Measurements from ENCODE around the gene XYLT1. TPM values are rescaled to one million over a fixed set of nuclear protein-coding genes. Genes with fewer than 3 reads are reported as not detected.

Gene XYLT1
- total and polyA plus RNA-seq, 10 of the 15 experiments (the other 5 are each of a cell fraction or from before 2014, with no cell fraction given): 0.88 to 14.8 (median 5.8) TPM

- no peak for TF ChIP-seq NKRF (conservative IDR thresholded peaks at IDR 0.05)
Observed at GRCh38 chr16:17271687-17272086, 199.1 kb downstream of the XYLT1 start (continued).

- H3K27ac ChIP-seq (ENCODE audit: control insufficient read depth, insufficient read depth): no peak overlapping the region
- H3K79me2 ChIP-seq (ENCODE audit: control insufficient read depth, insufficient read depth, low read length): no peaks in the 10 kb centered on the region
- peaks cover 14% of the 10 kb centered on the region for H3K4me1 ChIP-seq (ENCODE audit: control insufficient read depth, insufficient read depth, low read length)
- H4K20me1 ChIP-seq (ENCODE audit: control insufficient read depth, insufficient read depth): no peaks in the 10 kb centered on the region
- H3K9me3 ChIP-seq (replicated peaks; ENCODE audit: control insufficient read depth, insufficient read depth, low read length): no peaks in the 10 kb centered on the region
- no peaks in the 10 kb centered on the region; a peak in 1 of 4 replicates for H3K36me3 ChIP-seq (ENCODE audit: control insufficient read depth in 2 of 2, insufficient read depth in 2 of 2, low read length in 1 of 2)
- CTCF ChIA-PET: interaction anchor here (1.0 to 1.6 kb wide), 4 partner anchors 12 to 197 kb away, joined by 3 to 4 read pairs (median 3); no protein-coding TSS in a partner anchor
- DNase-seq (ENCODE audit: low read depth, low spot score) (no peak), FAIRE-seq (no peak), ATAC-seq (no peak)
- POLR2A ChIA-PET: no interaction called here
- H3K4me3 ChIP-seq: no peak overlapping the region
- 51% methylated on average over 6 of the region's 6 CpGs for WGBS (ENCODE audit: insufficient coverage, insufficient replicate concordance, low lambda C conversion rate, missing lambda C conversion rate)
- no TSS peak for BruUV-seq (replicated peaks)
- intact Hi-C loops (cut with micrococcal nuclease; ENCODE audit: unreplicated experiment): no loop called here
- RAD21 ChIA-PET (ENCODE audit: unreplicated experiment): no interaction called here
- no peak overlapping the region for H3K9ac ChIP-seq (ENCODE audit: control insufficient read depth, insufficient read depth, low read length)
- H2AFZ ChIP-seq (ENCODE audit: control insufficient read depth, low read depth, low read length): no peak overlapping the region
- no peak overlapping the region for H3K4me2 ChIP-seq (ENCODE audit: control insufficient read depth, insufficient read depth)
- in situ Hi-C loops (cut with MboI): loop anchor here (5.0 kb wide), 1 partner anchor 52 kb away; no protein-coding TSS in a partner anchor
- H3K27me3 ChIP-seq (replicated peaks in 1 of 2; ENCODE audit: control insufficient read depth in 2 of 2, insufficient read depth in 2 of 2, low read length in 1 of 2): no peaks in the 10 kb centered on the region
- SMC1A ChIA-PET (ENCODE audit: uncharacterized antibody, unreplicated experiment): interaction anchor here (1.0 to 1.8 kb wide), 5 partner anchors 9 to 197 kb away, joined by 3 to 5 read pairs (median 3); no protein-coding TSS in a partner anchor
- TF ChIP-seq SREBF1 (IDR thresholded peaks at IDR 0.05; ENCODE audit: low read length) (no peak), ZNF622 (IDR thresholded peaks at IDR 0.05) (no peak), FOS (IDR thresholded peaks at IDR 0.05; ENCODE audit: borderline replicate concordance, extremely low read depth, insufficient read length) (no peak), SREBF2 (IDR thresholded peaks at IDR 0.05; ENCODE audit: low read length) (no peak), BCL11A (IDR thresholded peaks at IDR 0.05; ENCODE audit: low read depth, low read length) (no peak), SMAD1 (IDR thresholded peaks at IDR 0.05; ENCODE audit: low read depth, partially characterized antibody) (no peak), RFX5 (IDR thresholded peaks at IDR 0.05; ENCODE audit: low read depth, low read length) (no peak), ZNF592 (IDR thresholded peaks at IDR 0.05) (no peak), TAF1 (IDR thresholded peaks at IDR 0.05; ENCODE audit: borderline replicate concordance, low read depth, low read length) (no peak), CBX3 (IDR thresholded peaks at IDR 0.05; ENCODE audit: borderline replicate concordance, low read depth) (no peak), ZNF207 (IDR thresholded peaks at IDR 0.05; ENCODE audit: borderline replicate concordance) (no peak), BACH1 (IDR thresholded peaks at IDR 0.05; ENCODE audit: borderline replicate concordance) (no peak), NRF1 (conservative IDR thresholded peaks at IDR 0.05; ENCODE audit: low read depth, low read length) (no peak)
Observed at GRCh38 chr16:17270683-17271109, 200.1 kb downstream of the XYLT1 start.

Data from GM12878 (cell line).